NCI-H2196 treated with DMSO at 0.1 percent for 48 hours (cell line): Measurements from ENCODE around the gene C14orf93.
"Not testable (repeated sequence)": the region's sequence is repeated elsewhere in the genome, so short reads cannot be mapped to it uniquely, and the experiment has no call there.

ENCODE experiments used
- DNase-seq: peaks from one replicate; lab custom pipeline; 2025; ENCODE audit not compliant: unreplicated experiment; lab: John Stamatoyannopoulos, UW

C14orf93 gene

DNA sequence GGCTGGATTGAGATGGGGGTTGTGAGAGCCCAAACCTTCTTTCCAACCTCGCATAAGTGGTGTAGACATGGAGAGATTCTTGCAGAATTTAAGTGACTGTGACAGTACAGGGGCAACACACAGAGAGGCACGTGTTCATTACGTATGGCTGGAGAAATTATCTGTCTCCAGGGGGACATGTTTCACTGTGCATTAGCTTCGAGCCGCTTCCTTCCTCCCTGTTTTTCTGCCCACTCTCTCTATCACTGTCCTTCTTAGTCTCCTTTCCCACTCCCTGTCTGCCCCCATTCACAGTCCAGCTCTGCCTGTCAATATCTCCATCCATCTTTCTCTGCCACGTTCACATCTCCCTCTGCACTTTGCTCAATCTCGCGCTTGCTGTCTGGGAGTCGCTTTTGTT lies 11.5 kb upstream of the C14orf93 start:
- DNase-seq, result no peak

DNA sequence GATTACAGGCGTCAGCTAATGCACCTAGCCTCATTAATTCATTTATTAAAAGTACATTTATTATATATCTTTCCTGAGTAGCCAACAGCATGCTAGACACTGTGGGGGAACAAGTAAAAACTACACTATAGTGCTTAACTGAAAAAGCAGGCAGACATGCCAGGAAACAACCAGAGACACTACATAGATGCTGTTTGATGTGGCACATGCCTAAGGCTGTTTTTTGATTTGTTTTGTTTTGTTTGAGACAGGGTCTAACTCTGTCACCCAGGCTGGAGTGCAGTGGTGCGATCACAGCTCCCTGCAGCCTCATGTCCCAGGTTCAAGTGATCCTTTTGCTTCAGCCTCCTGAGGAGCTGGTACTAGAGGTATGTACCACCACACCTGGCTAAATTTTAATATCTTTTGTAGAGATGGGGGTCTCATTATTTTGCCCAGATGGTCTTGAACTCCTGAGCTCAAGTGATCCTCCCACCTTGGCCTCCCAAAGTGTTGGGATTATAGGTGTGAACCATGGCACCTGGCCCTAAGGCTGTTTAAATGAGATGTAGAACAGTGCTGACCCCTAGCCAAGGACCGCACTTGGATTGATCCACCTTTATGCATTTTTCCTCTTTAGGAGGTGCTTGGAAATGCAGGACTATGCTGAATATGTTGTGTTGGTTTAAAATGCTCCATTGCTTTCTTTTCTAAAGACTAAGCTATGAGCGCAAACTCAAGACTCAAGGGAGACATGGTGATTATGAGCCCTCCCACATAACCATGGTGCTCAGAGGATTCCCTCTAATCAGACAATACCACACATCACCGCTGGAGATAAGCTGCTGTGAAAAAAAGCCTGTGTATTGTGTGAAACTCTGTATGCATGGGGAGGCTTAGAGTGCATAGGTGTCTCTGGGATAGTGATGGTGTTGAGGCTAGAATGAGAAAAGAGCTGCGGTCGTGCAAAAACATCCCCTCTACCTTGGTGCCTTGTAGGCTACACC lies 10.5 kb upstream of the C14orf93 start:
- no peak for DNase-seq

- no peak for DNase-seq
Observed at GRCh38 chr14:23018107-23018506, 8.2 kb upstream of the C14orf93 start.

DNA sequence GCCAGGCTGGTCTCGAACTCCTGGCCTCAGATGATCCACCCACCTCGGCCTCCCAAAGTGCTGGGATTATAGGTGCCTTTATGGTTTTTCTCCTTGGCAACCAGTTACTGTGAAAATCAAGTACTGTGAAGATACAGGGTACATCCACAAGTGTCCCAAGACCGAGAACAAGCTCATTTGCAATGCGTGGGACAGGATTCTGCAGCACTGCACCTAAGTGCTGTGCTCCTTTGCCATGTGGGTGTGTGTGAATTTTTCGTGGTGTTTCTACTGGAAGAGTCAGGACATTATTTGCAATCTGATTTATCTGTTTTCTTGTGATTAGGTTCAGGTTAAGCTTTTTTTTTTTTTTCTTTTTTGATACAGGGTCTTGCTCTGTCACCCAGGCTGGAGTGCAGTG lies 7.1 kb upstream of the C14orf93 start:
- no peak for DNase-seq

DNA sequence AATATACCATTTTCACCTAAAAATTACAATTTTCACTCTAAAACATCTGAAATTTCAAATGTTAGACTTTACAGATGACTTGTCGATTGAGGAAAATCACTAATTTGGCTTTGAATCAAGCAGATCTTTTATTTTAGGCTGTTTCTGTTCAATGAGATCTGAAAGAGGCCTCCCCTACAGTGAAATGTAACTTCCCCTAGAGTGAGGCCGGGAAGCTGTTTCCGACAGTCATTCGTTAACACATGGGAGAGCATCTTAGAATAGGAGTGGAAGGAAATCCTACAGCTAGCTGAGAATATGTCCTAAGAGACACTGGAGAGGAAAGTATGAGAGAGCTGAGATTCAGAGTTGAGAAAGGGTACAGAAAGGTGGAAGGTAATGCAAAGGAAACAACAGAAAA lies 5.7 kb upstream of the C14orf93 start:
- no peak for DNase-seq

- DNase-seq, result not testable (repeated sequence)
Observed at GRCh38 chr14:23013749-23014054, 3.8 kb upstream of the C14orf93 start.

GRCh38 chr14:23013054-23013748 lies 3.3 kb upstream of the C14orf93 start:
- DNase-seq, result no peak

GRCh38 chr14:23009483-23009938 lies 432 bp downstream of the C14orf93 start:
- no peak for DNase-seq

DNA sequence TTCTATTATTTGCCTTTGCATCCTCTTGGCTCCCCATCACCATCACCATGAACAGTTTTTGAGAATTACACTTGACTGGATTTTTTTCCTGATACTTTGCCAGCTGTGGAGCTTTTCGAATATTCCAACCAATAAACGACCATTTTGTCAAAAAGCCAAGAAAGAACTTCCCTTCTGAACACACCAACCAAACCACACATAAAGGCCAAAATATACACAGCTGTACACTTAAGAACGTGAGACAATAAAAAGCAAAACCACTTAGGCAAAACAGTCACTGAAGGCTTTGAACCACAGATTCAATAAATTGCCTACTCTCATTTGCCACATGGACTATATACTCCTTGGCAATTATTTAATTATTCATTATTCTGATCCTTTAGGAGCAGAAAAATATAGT lies 1.1 kb downstream of the C14orf93 start:
- peak; percentile 20 for DNase-seq

- DNase-seq, result peak; percentile 95
Observed at GRCh38 chr14:23006544-23007419, 3.2 kb downstream of the C14orf93 start.

GRCh38 chr14:23006188-23006534 lies 3.8 kb downstream of the C14orf93 start:
- DNase-seq, result no peak

GRCh38 chr14:23005451-23006187 lies 4.3 kb downstream of the C14orf93 start:
- DNase-seq, result no peak

GRCh38 chr14:23004274-23004673 lies 5.7 kb downstream of the C14orf93 start:
- DNase-seq, result not testable (repeated sequence)

DNA sequence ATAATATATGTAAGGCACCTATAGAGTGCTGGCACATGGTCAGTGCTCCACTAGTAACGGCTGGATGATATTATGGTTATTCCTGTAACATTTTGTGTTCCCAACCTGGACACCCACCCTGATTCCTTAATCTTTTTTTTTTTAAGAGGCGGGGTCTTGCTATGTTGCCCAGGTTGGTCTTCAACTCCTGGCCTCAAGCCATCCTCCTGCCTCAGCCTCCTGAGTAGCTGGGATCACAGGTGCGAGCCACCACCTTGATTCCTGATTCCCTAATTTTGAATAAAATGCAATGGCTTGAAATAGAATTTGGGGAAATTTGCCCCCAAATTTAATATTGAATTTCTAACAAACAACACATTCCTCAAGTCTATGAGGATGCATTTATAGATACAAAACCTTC lies 7.4 kb downstream of the C14orf93 start:
- no peak for DNase-seq

GRCh38 chr14:23000860-23001259 lies 9.1 kb downstream of the C14orf93 start:
- no peak for DNase-seq

DNA sequence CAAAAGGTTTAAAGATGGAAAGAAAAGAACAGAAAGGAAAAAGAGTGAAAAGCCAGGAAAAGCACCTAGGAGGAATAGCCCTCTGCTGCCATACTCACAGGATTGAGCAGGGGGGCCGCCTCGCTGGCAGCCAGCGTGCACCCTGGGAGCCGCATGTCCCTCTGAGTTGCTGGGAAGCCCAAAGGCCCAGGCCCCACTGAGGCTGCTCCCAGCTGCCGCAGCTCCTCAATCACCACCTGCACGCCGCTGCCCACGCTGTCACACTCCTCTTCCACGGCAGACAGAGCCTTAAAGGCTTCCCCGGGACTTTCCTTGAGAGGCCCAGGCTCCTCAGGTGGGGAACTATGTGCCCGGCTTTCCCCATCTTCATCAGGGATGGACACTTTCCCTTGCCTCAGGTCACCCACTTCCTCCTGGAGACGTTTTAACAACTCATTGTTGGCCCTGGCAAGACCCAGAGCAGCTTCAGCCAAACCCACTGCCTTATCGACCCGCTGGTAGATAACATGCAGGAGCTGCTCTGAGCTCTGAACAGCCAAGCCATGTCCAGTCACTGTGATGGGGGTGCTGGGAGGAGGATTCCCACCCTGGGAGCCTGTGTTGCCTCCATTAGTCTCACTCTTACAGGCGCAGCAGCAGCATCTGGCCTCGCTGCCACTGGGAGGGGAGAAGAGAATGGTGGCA lies 11.5 kb downstream of the C14orf93 start:
- DNase-seq, result no peak

GRCh38 chr14:22997676-22998323 lies 12.1 kb downstream of the C14orf93 start:
- no peak for DNase-seq

DNA sequence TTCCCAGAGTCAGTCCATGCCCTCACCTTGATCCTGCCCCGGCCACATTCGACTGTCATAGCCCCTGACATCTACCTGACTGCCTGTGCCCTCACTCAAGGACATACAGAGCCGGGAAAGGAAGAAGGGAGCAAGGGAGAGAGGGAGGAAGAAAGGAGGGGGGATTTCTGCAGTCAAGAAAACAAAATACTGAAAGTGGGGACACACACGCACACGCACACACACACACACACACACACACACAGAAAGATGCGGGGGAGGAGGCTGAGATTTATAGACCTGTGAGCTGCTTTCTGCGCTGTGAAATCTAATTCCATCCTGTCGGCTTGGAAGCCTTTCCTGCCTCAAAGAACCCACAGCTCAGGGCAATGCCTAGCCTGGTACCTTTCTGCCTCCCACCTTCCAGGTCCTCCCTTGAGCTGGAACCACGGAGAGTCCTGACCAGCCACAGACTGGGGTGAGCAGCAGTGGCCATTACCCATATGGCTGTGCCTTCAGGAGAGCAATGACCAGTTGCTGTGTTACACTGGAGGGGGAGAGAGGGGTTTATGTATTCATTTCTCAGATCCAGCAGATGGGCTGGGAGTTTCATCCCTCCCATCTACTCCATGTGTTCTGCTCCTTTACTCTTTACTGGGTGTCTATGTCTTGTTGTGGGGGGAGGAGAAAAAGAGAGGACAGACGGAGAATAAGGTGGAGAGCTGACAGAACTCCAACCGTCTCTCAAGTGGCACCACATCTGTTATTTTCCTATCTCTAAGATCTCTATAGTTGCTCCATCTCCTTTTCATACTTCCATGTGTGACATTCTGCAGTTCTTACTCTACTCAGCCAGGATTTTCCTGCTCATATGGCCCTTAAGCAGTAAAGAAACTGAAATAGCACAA lies 12.9 kb downstream of the C14orf93 start:
- no peak for DNase-seq
